Osteoblast (primary cell): Measurements from ENCODE around the gene ZMIZ1. TPM values are rescaled to one million over a fixed set of nuclear protein-coding genes. Genes with fewer than 3 reads are reported as not detected.
A peak's percentile ranks its signal among the peaks of the same experiment; 100 is the strongest.

Experiments used
- DNase-seq: peaks from one replicate; pipeline ENCODE4 v3.0.0; 2011; ENCODE audit warnings: low spot score, mixed read lengths; ENCODE audit not compliant: insufficient read length; ENCODE audit errors: missing footprints
- H2AFZ ChIP-seq: 2 replicates; pipeline ENCODE4 v1.6.0; 2011; ENCODE audit warnings: mild to moderate bottlenecking, low read length
- H3K27ac ChIP-seq: 2 replicates; pipeline ENCODE4 v1.5.1; 2011; ENCODE audit warnings: mild to moderate bottlenecking, low read depth, low read length, moderate library complexity
- H3K27me3 ChIP-seq: 2 replicates; pipeline ENCODE4 v1.6.0; 2012; ENCODE audit warnings: mild to moderate bottlenecking, control low read depth, inconsistent platforms, low read length, moderate library complexity; ENCODE audit not compliant: insufficient read depth
- H3K36me3 ChIP-seq: 2 replicates; pipeline ENCODE4 v1.5.1; 2011; ENCODE audit warnings: mild to moderate bottlenecking, low read length, control low read depth, moderate library complexity; ENCODE audit not compliant: insufficient read depth
- H3K4me1 ChIP-seq: 2 replicates; pipeline ENCODE4 v1.5.1; 2011; ENCODE audit warnings: mild to moderate bottlenecking, low read length, control low read depth, moderate library complexity; ENCODE audit not compliant: insufficient read depth
- H3K4me2 ChIP-seq: 2 replicates; pipeline ENCODE4 v1.6.0; 2011; ENCODE audit warnings: mild to moderate bottlenecking, low read length; ENCODE audit not compliant: insufficient read depth
- H3K4me3 ChIP-seq: fragments of 200-600 bp; sonication (generic); 3 replicates; pipeline ENCODE4 v1.5.1; 2012; ENCODE audit warnings: mild to moderate bottlenecking, low read length, inconsistent platforms; ENCODE audit not compliant: insufficient read depth
- H3K79me2 ChIP-seq: 2 replicates; pipeline ENCODE4 v1.6.0; 2012; ENCODE audit warnings: mild to moderate bottlenecking, low read length, control low read depth, inconsistent platforms; ENCODE audit not compliant: insufficient read depth
- H3K9me3 ChIP-seq: 2 replicates; pipeline ENCODE4 v1.5.1; 2011; ENCODE audit warnings: low read depth, low read length, control low read depth
- H4K20me1 ChIP-seq: 2 replicates; pipeline ENCODE4 v1.6.0; 2012; ENCODE audit warnings: mild to moderate bottlenecking, low read length, control low read depth; ENCODE audit not compliant: insufficient read depth
- CTCF ChIP-seq: IDR thresholded peaks from 2 replicates; pipeline ENCODE4 v1.5.1; 2011; ENCODE audit warnings: mild to moderate bottlenecking, low read depth, low read length, moderate library complexity; ENCODE audit errors: extremely low read depth
- total RNA-seq: library from RNA; depleted of rRNA; stranded (reverse); fragments of >200 nt; gene quantifications from 2 replicates; pipeline ENCODE4 v1.2.3, GENCODE V29; 2012

Gene ZMIZ1
- total RNA-seq, 1 donor, result 40.9 TPM

DNA sequence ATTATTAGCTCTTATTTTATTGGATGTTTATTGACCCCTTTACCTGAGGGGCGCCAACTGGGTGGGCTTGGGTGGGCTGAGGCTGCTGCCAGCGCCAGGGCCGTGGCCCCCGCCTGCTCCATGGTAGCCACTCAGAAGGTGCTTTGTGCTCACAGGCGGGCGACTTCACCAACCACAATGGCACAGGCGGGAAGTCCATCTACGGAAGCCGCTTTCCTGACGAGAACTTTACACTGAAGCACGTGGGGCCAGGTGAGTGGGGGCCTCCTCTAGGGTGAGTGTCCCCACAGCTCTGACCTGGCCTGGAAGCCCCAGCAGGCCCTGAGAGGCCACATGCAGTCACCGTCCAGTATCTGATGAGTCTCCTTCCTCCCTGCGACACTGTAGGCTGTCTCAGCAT, 282.6 kb downstream of the ZMIZ1 start:
- no peak for DNase-seq

DNA sequence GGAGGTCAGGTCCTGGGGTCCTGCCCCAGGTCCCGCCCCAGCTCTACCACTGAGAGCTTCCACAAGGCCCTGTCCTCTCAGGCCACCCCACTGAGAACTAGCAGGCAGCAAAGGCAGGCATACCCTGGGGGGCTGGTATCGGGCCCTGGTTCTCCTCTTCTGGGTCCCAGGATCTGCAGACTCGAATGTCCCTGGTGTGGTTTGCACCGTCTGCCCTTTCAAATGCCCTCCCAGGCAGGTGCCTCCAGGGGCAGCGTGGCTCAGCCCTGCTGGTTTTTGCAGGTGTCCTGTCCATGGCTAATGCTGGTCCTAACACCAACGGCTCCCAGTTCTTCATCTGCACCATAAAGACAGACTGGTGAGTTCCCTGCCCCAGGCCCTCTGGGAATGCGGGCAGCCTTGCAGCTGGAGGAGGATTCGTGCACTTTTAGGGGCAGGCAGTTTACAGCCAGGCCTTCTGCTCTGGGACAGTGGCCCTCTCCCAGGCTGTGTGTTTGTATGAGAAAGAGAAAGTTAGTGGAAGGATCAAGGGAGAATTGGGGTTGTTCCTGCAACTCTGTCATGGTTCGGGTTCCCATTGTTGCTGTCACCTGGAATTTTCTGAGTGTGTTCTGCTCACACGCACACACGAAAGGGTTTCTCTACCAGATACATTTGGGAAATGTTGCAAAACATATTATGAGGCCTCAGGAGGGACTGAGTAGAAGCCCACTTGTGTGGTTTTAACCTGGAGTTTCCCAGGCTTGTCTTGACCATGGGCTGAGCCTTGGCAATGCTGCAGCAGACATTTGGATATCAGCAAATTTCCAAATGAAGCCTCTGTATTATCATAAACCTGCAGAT, 283.5 kb downstream of the ZMIZ1 start:
- TF ChIP-seq CTCF, result no peak
- H3K36me3 ChIP-seq, result peaks cover 68% of the 10 kb centered on the region
- no peak overlapping the region for H2AFZ ChIP-seq
- no peak overlapping the region for H3K4me3 ChIP-seq
- H3K79me2 ChIP-seq, result peaks cover 54% of the 10 kb centered on the region
- H4K20me1 ChIP-seq, result peaks cover 60% of the 10 kb centered on the region
- no peak overlapping the region for H3K4me2 ChIP-seq
- no peaks in the 10 kb centered on the region for H3K27me3 ChIP-seq
- H3K9me3 ChIP-seq, result no peaks in the 10 kb centered on the region
- peaks cover 18% of the 10 kb centered on the region for H3K4me1 ChIP-seq
- no peak overlapping the region for H3K27ac ChIP-seq
- DNase-seq, result peak; percentile 69

More for the DNA sequence above, 282.6 kb downstream of the ZMIZ1 start:
- no peaks in the 10 kb centered on the region for H3K27me3 ChIP-seq
- H2AFZ ChIP-seq, result no peak overlapping the region
- peaks cover 23% of the 10 kb centered on the region for H3K4me1 ChIP-seq
- peaks cover 59% of the 10 kb centered on the region for H3K79me2 ChIP-seq
- no peak overlapping the region for H3K27ac ChIP-seq
- peaks cover 68% of the 10 kb centered on the region for H3K36me3 ChIP-seq
- H3K4me3 ChIP-seq, result no peak overlapping the region
- no peak overlapping the region for H3K4me2 ChIP-seq
- H4K20me1 ChIP-seq, result peaks cover 60% of the 10 kb centered on the region
- TF ChIP-seq CTCF, result no peak
- H3K9me3 ChIP-seq, result no peaks in the 10 kb centered on the region

DNA sequence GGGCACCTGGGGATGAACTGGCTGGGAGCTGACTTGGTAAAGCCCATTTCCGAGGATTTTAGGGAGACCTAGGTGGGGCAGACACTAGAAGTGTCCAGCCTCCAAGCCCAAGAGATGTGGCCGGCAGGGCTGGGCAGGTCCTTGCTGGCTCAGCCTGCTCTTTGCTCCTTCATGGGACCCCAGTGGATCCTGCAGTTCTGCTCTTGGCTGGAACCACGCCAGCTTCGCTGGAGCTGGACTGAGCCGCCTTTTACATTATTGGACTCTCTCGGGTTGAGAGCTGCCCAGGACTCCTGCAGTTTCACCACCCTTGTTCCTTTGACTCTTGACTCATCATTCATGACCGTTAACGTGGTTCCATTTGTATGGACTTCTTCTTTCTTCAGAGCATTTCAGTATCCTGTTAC, 284.2 kb downstream of the ZMIZ1 start:
- DNase-seq, result no peak
- no peak overlapping the region for H3K27ac ChIP-seq
- H3K9me3 ChIP-seq, result no peaks in the 10 kb centered on the region
- peaks cover 68% of the 10 kb centered on the region for H3K36me3 ChIP-seq
- peaks cover 60% of the 10 kb centered on the region for H4K20me1 ChIP-seq
- peaks cover 47% of the 10 kb centered on the region for H3K79me2 ChIP-seq
- H3K4me2 ChIP-seq, result no peak overlapping the region
- H3K4me3 ChIP-seq, result no peak overlapping the region
- peaks cover 18% of the 10 kb centered on the region for H3K4me1 ChIP-seq
- H3K27me3 ChIP-seq, result no peaks in the 10 kb centered on the region
- no peak overlapping the region for H2AFZ ChIP-seq
- no peak for TF ChIP-seq CTCF

GRCh38 chr10:79353726-79354125, 285.0 kb downstream of the ZMIZ1 start:
- H3K36me3 ChIP-seq, result peaks cover 68% of the 10 kb centered on the region
- H3K79me2 ChIP-seq, result peaks cover 40% of the 10 kb centered on the region
- H2AFZ ChIP-seq, result no peak overlapping the region
- no peaks in the 10 kb centered on the region for H3K27me3 ChIP-seq
- no peak overlapping the region for H3K4me2 ChIP-seq
- no peak overlapping the region for H3K27ac ChIP-seq
- peaks cover 56% of the 10 kb centered on the region for H4K20me1 ChIP-seq
- H3K9me3 ChIP-seq, result no peaks in the 10 kb centered on the region
- no peak for DNase-seq
- no peak for TF ChIP-seq CTCF
- H3K4me1 ChIP-seq, result peaks cover 11% of the 10 kb centered on the region
- H3K4me3 ChIP-seq, result no peak overlapping the region
